GM12878 (cell line): ENCODE results near the gene SETD7.

Source experiments
- BHLHE40 ChIP-seq, 2 experiments: fragments of 450-650 bp in 1 of 2; IDR thresholded peaks; 2 replicates each; pipeline ENCODE4 v1.6.1; 2011 to 2017; ENCODE audit warnings: low read depth in 2 of 2, borderline replicate concordance in 1 of 2, improper control_type of control experiment in 1 of 2, low read length in 1 of 2, mild to moderate bottlenecking in 1 of 2
- JUNB ChIP-seq: IDR thresholded peaks from 2 replicates; pipeline ENCODE4 v1.6.1; 2016; ENCODE audit warnings: antibody characterized with exemption, mild to moderate bottlenecking
- KDM1A ChIP-seq: fragments of 200-600 bp; sonication (generic); IDR thresholded peaks from 2 replicates; pipeline ENCODE4 v1.6.1; 2016; ENCODE audit warnings: borderline replicate concordance
- LARP7 ChIP-seq: fragments of 450-650 bp; IDR thresholded peaks from 2 replicates; pipeline ENCODE4 v1.6.1; 2017; ENCODE audit warnings: mild to moderate bottlenecking
- PBX3 ChIP-seq: IDR thresholded peaks from 2 replicates; pipeline ENCODE4 v1.6.1; 2011; ENCODE audit warnings: mild to moderate bottlenecking, low read depth, low read length, moderate library complexity; ENCODE audit not compliant: insufficient replicate concordance
- POLR2A ChIP-seq: IDR thresholded peaks from 2 replicates; pipeline ENCODE4 v1.6.1; 2011; ENCODE audit warnings: low read depth, mild to moderate bottlenecking, low read length
- TAF1 ChIP-seq: IDR thresholded peaks from 2 replicates; pipeline ENCODE4 v1.6.1; 2011; ENCODE audit warnings: mild to moderate bottlenecking, low read depth, low read length, borderline replicate concordance

GRCh38 chr4:139535871-139536234 is 20.2 kb downstream of the SETD7 start:
- TF ChIP-seq LARP7 (no peak), JUNB (no peak), BHLHE40 (IDR thresholded peaks at IDR 0.05; ENCODE audit: borderline replicate concordance in 1 of 2, low read depth in 2 of 2, low read length in 1 of 2) (no peak), PBX3 (no peak), KDM1A (no peak), TAF1 (no peak), POLR2A (no peak)
